Parietal lobe (tissue), 2 donors: ENCODE measurements around the gene PRR20D. TPM values are rescaled to one million over a fixed set of nuclear protein-coding genes. Genes with fewer than 3 reads are reported as not detected.

ENCODE experiments used
- small RNA-seq: library from RNA; depleted of rRNA; stranded (forward); fragments of <200 nt; gene quantifications from one replicate; pipeline ENCODE3, GENCODE V24; 2014; ENCODE audit warnings: low replicate concordance
- total RNA-seq: library from RNA; depleted of rRNA; stranded (reverse); fragments of >200 nt; gene quantifications from one replicate; pipeline ENCODE4 v1.2.3, GENCODE V29; 2014

Gene PRR20D
- not detected for total RNA-seq

GRCh38 chr13:57160332-57160731, at the start of gene PRR20D:
Gene PRR20D (plus strand): TSS chr13:57160632. CDS start chr13:57161019, 387 bp downstream.

GRCh38 chr13:57140235-57140968, 20.0 kb upstream of the PRR20D start, which contains the start of gene PRR20A:
Gene PRR20A (plus strand): TSS chr13:57140918. CDS start chr13:57141305, 387 bp downstream.

DNA sequence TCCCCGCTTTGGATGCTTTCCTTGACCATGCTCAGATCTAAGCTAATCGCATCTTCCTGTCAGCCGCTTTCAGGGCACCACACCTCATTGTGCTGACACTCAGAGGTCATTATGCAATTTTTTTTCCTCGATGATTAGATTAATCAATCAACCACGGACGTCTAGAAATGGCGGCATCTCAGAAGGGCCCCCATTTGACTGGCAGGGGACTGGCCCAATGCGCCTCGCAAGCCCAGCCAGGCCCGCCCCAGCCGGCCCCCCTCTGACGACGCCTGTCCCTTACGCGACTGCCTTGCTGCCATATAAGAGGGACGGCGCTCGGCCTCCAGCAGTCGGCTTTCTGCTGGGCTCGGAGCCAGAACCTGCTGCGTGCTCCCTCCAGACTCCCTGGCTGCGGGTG, 13.2 kb upstream of the PRR20D start, which contains the start of gene PRR20B:
PRR20B (plus strand) TSS at position 301 of the 400 bp plus-strand sequence. CDS start 387 bp downstream, outside the sequence.

DNA sequence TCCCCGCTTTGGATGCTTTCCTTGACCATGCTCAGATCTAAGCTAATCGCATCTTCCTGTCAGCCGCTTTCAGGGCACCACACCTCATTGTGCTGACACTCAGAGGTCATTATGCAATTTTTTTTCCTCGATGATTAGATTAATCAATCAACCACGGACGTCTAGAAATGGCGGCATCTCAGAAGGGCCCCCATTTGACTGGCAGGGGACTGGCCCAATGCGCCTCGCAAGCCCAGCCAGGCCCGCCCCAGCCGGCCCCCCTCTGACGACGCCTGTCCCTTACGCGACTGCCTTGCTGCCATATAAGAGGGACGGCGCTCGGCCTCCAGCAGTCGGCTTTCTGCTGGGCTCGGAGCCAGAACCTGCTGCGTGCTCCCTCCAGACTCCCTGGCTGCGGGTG, 6.7 kb upstream of the PRR20D start, which contains the start of gene PRR20C:
PRR20C (plus strand) TSS at position 301 of the 400 bp plus-strand sequence. CDS start 387 bp downstream, outside the sequence.

GRCh38 chr13:57166897-57167296, 6.5 kb downstream of the PRR20D start, which contains the start of gene PRR20E:
Gene PRR20E (plus strand): TSS chr13:57167197. CDS start chr13:57167584, 387 bp downstream.

Small RNAs within 50 kb of the gene (small RNA-seq; reads per million reads assigned to genes)
- gene PRR20FP: not detected

Other genes starting within 250 kb of the PRR20D start
- not detected for gene PRR20A, start 19.7 kb upstream of the PRR20D start, total RNA-seq
- gene PRR20B, start 13.1 kb upstream of the PRR20D start, total RNA-seq: not detected
- not detected for gene PRR20C, start 6.6 kb upstream of the PRR20D start, total RNA-seq
- not detected for gene PRR20E, start 6.6 kb downstream of the PRR20D start, total RNA-seq